ENCODE measurements around the gene AK8.

AK8 gene

GRCh38 chr9:132809677-132810271, 68.3 kb downstream of the AK8 start:
- no peak overlapping the region for H3K27ac ChIP-seq (ENCODE audit: low read depth, low read length)
- H3K4me3 ChIP-seq (ENCODE audit: insufficient read depth, low read length, poor library complexity, severe bottlenecking): no peak overlapping the region
- no peaks in the 10 kb centered on the region for H3K9me3 ChIP-seq (ENCODE audit: insufficient read depth, low read length)
- no peak overlapping the region for H3K4me2 ChIP-seq (ENCODE audit: low read depth, low read length, poor library complexity, severe bottlenecking)
- no peaks in the 10 kb centered on the region for H3F3A ChIP-seq (ENCODE audit: insufficient read depth)
- no peaks in the 10 kb centered on the region for H4K20me1 ChIP-seq (ENCODE audit: low read depth, low read length)
- no peaks in the 10 kb centered on the region for H3K27me3 ChIP-seq (ENCODE audit: low read length)
- H3K9me2 ChIP-seq (replicated peaks; ENCODE audit: insufficient read depth, low read length): no peaks in the 10 kb centered on the region
- TF ChIP-seq EZH2phosphoT487 (conservative IDR thresholded peaks at IDR 0.05; ENCODE audit: low read length) (no peak), CTCF (IDR thresholded peaks at IDR 0.05; ENCODE audit: insufficient read depth, low read length, poor library complexity, severe bottlenecking) (no peak)
- no peak overlapping the region for H3K9ac ChIP-seq (ENCODE audit: low read length)
- no peaks in the 10 kb centered on the region for H3K79me2 ChIP-seq (ENCODE audit: insufficient read depth, low read length)
- H2AFZ ChIP-seq (ENCODE audit: low read depth, low read length, severe bottlenecking): no peak overlapping the region
- H3K36me3 ChIP-seq (ENCODE audit: low read length): no peaks in the 10 kb centered on the region

GRCh38 chr9:132808645-132809044, 69.4 kb downstream of the AK8 start:
- H4K20me1 ChIP-seq (ENCODE audit: low read depth, low read length): no peaks in the 10 kb centered on the region
- no peaks in the 10 kb centered on the region for H3K9me3 ChIP-seq (ENCODE audit: insufficient read depth, low read length)
- H3K4me2 ChIP-seq (ENCODE audit: low read depth, low read length, poor library complexity, severe bottlenecking): no peak overlapping the region
- no peaks in the 10 kb centered on the region for H3K36me3 ChIP-seq (ENCODE audit: low read length)
- TF ChIP-seq CTCF (IDR thresholded peaks at IDR 0.05; ENCODE audit: insufficient read depth, low read length, poor library complexity, severe bottlenecking): no peak
- H3K4me3 ChIP-seq (ENCODE audit: insufficient read depth, low read length, poor library complexity, severe bottlenecking): no peak overlapping the region
- H2AFZ ChIP-seq (ENCODE audit: low read depth, low read length, severe bottlenecking): no peak overlapping the region
- no peak overlapping the region for H3K9ac ChIP-seq (ENCODE audit: low read length)
- H3K27ac ChIP-seq (ENCODE audit: low read depth, low read length): no peak overlapping the region
- H3K79me2 ChIP-seq (ENCODE audit: insufficient read depth, low read length): no peaks in the 10 kb centered on the region
- no peaks in the 10 kb centered on the region for H3F3A ChIP-seq (ENCODE audit: insufficient read depth)
- H3K27me3 ChIP-seq (ENCODE audit: low read length): no peaks in the 10 kb centered on the region
- no peaks in the 10 kb centered on the region for H3K9me2 ChIP-seq (replicated peaks; ENCODE audit: insufficient read depth, low read length)

GRCh38 chr9:132806723-132807421, 71.2 kb downstream of the AK8 start:
- H3K27ac ChIP-seq (ENCODE audit: low read depth, low read length): no peak overlapping the region
- no peaks in the 10 kb centered on the region for H3K9me2 ChIP-seq (replicated peaks; ENCODE audit: insufficient read depth, low read length)
- no peak overlapping the region for H2AFZ ChIP-seq (ENCODE audit: low read depth, low read length, severe bottlenecking)
- no peak overlapping the region for H3K9ac ChIP-seq (ENCODE audit: low read length)
- no peaks in the 10 kb centered on the region for H3K9me3 ChIP-seq (ENCODE audit: insufficient read depth, low read length)
- no peaks in the 10 kb centered on the region for H3K79me2 ChIP-seq (ENCODE audit: insufficient read depth, low read length)
- no peak overlapping the region for H3K4me3 ChIP-seq (ENCODE audit: insufficient read depth, low read length, poor library complexity, severe bottlenecking)
- H3F3A ChIP-seq (ENCODE audit: insufficient read depth): no peaks in the 10 kb centered on the region
- no peaks in the 10 kb centered on the region for H4K20me1 ChIP-seq (ENCODE audit: low read depth, low read length)
- TF ChIP-seq CTCF (IDR thresholded peaks at IDR 0.05; ENCODE audit: insufficient read depth, low read length, poor library complexity, severe bottlenecking) (no peak), EZH2phosphoT487 (conservative IDR thresholded peaks at IDR 0.05; ENCODE audit: low read length) (no peak)
- H3K4me2 ChIP-seq (ENCODE audit: low read depth, low read length, poor library complexity, severe bottlenecking): no peak overlapping the region
- no peaks in the 10 kb centered on the region for H3K36me3 ChIP-seq (ENCODE audit: low read length)
- H3K27me3 ChIP-seq (ENCODE audit: low read length): no peaks in the 10 kb centered on the region
